CD4-positive, alpha-beta T cell treated with Interleukin-15 for 1 hour (primary cell): ENCODE measurements around the gene QKI.
"Not testable (repeated sequence)": the region's sequence is repeated elsewhere in the genome, so short reads cannot be mapped to it uniquely, and the experiment has no call there.

ENCODE experiments used
- DNase-seq: peaks from one replicate; pipeline ENCODE4 v3.0.0-alpha.2; 2020

The QKI gene

DNA sequence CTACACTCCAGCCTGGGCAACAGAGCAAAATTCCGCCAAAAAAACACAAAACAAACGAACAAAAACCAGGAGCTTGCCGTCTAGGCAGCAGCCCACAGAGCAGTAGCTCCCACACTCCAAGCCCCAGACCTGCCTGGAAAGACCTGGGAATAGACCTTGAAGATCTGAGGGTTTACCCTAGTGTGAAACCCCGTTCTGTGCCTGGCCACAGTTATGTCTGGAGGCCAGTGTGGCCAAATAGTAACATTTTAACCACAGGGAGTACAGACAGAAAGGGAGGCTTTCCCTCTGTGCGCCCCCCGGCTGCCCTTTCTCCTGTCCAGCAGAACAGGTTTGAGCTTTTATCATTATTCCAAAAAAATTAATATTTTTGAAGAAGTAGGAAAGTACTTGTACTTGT is 172.4 kb downstream of the QKI start:
- DNase-seq = no peak

- no peak for DNase-seq
Observed at GRCh38 chr6:163588220-163588919, 173.9 kb downstream of the QKI start.

- no peak for DNase-seq
Observed at GRCh38 chr6:163589387-163589786, 174.9 kb downstream of the QKI start.

GRCh38 chr6:163590132-163590531 is 175.6 kb downstream of the QKI start:
- not testable (repeated sequence) for DNase-seq

DNA sequence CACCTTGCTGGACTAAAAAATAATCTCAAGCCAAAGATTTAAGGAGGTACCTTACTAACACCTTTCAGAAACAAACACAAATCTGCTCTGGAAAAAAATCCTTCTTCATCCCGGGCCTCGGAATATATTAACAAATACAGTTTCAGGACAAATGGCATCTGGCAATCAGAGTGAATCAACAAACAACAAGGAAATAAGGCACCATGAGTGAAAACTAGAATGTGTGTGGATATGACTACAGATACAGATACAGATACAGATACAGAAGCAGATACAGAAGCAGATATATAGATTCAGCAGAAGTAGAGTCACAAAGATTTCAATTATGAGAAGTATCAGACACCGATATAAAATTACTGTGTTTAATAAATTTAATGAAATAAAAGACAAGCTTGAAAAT is 178.4 kb downstream of the QKI start:
- no peak for DNase-seq

DNA sequence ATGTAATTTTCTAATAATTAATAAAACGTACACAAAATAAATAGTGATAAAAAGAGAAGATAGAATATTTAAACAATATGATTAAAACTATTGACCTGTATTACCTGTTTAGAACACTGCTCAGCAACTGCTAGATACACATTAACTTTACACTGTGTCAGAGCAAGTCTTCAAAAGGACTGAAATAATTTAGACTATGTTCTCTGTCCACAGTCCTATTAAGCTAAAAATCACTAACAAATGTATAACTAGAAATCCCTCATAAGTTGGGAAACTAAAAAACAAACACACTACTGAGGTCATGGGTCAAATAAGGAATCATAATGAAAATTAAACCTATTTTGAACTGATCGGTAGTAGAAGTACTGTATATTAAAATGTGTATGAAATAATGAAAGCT is 181.7 kb downstream of the QKI start:
- DNase-seq = no peak

DNA sequence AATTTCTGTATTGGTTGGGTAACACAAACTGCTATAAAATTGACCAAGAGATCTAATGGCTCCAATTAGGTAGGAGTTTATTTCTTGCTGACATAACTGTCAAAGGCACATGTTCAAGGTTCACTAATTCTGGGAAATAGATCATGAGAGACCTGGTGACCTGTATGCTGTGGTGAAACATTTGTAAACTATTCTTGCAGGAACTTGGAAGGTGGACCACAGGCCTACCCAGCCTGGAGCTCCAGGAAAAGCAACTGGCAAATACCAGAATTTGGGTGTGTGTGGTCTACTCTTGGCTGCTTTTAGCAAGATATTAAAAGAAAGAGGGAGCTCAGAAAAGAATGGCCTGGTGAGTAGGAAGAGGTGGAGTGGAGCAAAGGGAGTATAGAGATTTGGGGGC is 184.6 kb downstream of the QKI start:
- DNase-seq = no peak

DNA sequence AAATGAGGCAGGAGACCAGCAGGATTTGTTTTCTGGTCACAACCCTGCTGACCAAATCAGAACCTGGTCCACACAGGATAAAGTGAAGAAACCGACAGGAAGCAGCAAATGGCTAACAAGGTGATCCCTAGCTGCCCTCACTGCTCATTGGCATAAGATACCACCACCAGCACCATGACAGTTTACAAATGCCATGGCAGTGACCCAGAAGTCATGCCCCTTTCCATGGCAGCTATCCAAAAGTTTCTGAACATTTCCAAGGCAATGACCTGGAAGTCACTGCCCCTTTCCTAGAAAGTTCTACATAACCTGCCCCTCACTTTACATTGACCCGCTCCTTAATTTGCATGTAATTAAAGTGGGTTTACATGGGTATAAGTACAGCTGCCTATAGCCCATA is 185.2 kb downstream of the QKI start:
- DNase-seq = no peak

DNA sequence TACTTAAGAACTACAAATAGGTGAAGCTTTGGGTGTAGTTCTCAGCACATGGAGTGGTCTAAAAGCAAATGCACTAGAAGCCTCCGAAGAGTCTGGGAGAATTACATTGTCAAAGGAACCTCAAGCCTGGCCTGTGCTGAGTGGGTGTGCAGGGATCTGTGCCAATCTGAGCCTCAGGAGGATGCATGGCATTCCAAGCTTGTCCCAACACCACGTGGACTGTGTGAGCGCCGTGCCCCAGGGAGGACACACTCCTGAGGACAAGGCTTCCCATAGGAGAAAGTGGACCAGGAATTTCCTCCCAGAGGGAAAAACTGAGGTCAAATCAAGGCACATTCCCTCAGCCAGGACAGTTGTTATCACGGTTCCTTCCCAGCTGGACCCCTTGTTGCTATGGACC is 185.8 kb downstream of the QKI start:
- no peak for DNase-seq

DNA sequence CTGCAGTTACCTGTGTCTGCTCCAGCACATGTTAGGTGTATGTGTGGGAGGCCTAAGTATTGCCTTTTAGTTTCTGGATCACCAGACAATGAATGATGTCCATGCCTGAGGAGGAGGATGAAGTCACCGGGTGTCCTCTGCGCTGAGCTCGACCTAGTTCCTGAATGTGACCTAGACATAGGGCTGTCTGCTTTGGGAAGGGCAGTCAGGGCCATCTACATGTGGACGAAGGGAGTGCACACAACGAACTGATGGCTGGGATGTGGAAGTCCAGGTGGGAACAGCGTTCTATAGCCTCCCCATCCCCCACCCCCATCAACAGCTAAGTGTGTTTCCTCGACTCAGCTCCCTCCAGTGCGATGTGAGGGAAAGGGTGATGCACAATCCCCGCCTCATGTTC is 186.3 kb downstream of the QKI start:
- no peak for DNase-seq

DNA sequence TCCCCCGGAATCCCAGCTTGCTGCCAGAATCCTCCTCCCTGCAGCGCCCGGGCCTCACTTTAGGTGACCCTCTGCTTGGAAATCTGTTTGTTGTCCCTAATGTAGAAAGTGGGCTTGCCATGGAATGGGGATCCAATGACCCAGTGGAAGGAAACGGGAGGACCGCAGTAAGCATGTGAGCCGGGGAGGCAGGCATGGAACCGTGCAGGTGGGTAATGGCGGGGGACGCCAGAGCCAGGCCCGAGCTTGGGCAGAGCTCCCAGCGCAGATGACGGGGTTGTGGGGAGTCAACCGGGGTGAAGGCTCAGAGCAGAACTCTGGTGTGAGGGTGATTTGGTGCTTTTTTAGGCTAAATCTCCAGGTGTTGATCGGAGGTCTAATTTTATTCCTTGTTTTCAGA is 188.3 kb downstream of the QKI start:
- DNase-seq = no peak

DNA sequence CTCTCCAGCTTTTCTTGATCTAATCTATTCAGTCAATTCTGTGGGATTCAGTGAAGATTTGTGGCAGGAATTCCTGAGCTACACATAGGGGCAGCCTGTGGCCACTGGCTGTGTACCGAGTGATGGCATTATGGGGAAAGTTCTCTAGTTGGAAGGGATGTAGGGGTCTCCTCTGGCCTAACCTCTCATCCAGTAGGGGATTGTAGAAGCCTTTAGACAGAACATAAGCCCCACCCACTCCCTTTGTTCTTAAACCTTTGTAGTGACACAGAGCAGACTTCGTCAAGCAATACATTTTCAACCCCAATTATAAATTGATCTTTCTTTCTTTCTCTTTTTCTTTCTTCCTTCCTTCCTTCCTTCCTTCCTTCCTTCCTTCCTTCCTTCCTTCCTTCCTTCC is 188.9 kb downstream of the QKI start:
- no peak for DNase-seq

GRCh38 chr6:163605385-163606097 is 191.0 kb downstream of the QKI start:
- no peak for DNase-seq

GRCh38 chr6:163607792-163608191 is 193.3 kb downstream of the QKI start:
- DNase-seq = no peak

- DNase-seq = no peak
Observed at GRCh38 chr6:163608204-163608644, 193.7 kb downstream of the QKI start.

- no peak for DNase-seq
Observed at GRCh38 chr6:163612200-163612599, 197.7 kb downstream of the QKI start.

- DNase-seq = no peak
Observed at GRCh38 chr6:163613025-163613424, 198.5 kb downstream of the QKI start.

- DNase-seq = no peak
Observed at GRCh38 chr6:163613668-163614067, 199.2 kb downstream of the QKI start.

GRCh38 chr6:163616452-163616851 is 201.9 kb downstream of the QKI start:
- no peak for DNase-seq

- no peak for DNase-seq
Observed at GRCh38 chr6:163617549-163617948, 203.0 kb downstream of the QKI start.

DNA sequence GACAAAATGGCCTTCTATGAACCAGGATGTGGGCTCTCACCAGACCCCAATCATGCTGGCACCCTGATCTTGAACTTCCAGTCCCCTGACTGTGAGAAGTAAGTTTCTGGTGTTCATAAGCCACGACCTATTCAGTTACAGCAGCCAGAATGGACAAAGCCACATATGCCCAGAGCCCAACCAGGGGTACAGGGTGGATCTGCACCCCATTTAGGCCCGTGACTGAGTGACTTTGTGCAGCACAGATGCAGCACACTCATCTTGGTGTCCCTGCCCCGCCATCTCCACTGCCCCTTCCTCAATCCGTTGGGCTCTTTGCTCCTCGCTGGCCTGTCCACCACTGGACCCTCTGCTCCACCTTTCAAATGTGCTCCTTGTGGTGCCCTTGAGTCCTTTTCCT is 205.6 kb downstream of the QKI start:
- no peak for DNase-seq

DNA sequence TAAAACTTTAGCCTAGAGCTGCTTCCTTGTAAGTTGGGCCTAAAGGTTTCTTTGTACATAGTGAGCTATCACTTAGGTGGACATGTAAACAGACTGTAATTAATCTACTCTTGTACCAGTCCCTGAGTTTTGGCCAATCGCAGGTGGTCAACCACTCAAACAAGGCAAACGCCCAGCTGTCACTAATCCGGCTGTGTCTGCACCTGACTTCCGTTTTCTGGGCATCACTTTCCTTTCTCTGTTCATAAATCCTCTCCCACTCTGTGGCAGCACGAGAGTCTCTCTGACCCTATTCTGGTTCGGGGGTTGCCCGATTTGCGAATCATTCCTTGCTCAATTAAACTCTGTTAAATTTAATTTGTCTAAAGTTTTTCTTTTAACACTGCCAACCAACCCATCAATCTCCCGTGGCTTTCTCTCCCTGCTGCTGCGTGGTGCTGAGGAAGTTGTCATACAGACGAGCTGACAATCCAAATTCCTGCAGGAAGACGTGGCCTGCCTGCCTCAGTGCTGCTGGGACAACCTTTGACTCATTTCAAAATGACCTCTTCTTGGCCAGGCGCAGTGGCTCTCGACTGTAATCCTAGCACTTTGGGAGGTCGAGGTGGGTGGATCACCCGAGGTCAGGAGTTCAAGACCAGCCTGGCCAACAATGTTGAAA is 206.3 kb downstream of the QKI start:
- no peak for DNase-seq

DNA sequence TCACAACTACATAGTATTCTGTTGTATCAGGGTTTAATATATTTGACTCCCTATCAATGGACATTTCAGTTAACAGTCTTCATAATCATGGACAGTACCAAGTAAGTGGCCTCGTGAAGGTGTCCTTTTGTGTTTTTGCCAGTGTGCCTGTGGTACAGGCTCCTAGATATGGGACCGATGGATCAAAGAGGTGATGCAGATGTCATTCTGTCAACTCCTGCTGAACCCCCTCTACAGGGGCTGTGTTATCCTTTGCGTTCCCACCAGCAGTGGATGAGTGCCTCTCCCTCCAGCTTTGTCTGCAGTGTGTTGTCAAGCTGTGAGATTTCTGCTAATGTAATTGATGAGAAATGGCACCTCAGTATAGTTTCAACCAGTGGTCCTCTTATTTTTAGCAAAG is 210.7 kb downstream of the QKI start:
- no peak for DNase-seq
